Stomach (tissue), 4 donors: Measurements from ENCODE around the gene ST6GALNAC3.

Source experiments
- POLR2AphosphoS5 ChIP-seq, 3 donors: sonication (generic); formaldehyde crosslinking; IDR thresholded peaks; one replicate each; pipeline ENCODE4 v1.6.1; 2016; ENCODE audit warnings: antibody characterized with exemption in 3 of 3
- TF ChIP-seq, protein P1 (sequence below), 7 experiments: fragments of 450-650 bp in 4 of 7; fragments of 200-600 bp in 3 of 7; sonication (generic) in 3 of 7; IDR thresholded peaks; one replicate each; pipeline ENCODE4 v1.5.1; 2016 to 2019; ENCODE audit warnings: antibody characterized with exemption in 7 of 7, control low read depth in 2 of 7, mild to moderate bottlenecking in 1 of 7

DNA sequence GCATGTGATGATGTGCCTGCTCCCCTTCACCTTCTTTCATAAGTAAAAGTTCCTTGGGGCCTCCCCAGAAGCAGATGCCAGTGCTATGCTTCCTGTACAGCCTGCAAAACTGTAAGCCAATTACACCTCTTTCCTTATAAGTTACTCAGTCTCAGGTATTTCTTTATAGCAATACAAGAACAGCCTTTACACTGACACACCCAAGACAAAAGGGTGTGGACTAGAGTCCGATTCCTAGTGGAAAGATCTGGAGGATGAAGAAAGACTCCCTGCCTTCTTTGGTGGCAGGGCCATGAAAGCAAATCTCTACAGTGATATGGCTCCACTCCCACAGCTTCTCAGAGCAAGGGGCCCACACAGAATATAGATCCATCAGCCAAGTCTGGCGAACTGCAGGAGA, 583.1 kb downstream of the ST6GALNAC3 start:
- no peak for TF ChIP-seq POLR2AphosphoS5 (IDR thresholded peaks at IDR 0.05)
- TF ChIP-seq, protein P1, sequence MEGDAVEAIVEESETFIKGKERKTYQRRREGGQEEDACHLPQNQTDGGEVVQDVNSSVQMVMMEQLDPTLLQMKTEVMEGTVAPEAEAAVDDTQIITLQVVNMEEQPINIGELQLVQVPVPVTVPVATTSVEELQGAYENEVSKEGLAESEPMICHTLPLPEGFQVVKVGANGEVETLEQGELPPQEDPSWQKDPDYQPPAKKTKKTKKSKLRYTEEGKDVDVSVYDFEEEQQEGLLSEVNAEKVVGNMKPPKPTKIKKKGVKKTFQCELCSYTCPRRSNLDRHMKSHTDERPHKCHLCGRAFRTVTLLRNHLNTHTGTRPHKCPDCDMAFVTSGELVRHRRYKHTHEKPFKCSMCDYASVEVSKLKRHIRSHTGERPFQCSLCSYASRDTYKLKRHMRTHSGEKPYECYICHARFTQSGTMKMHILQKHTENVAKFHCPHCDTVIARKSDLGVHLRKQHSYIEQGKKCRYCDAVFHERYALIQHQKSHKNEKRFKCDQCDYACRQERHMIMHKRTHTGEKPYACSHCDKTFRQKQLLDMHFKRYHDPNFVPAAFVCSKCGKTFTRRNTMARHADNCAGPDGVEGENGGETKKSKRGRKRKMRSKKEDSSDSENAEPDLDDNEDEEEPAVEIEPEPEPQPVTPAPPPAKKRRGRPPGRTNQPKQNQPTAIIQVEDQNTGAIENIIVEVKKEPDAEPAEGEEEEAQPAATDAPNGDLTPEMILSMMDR (IDR thresholded peaks at IDR 0.05): no peak
